A549 (cell line): ENCODE results near the gene PRADC1. TPM values are rescaled to one million over a fixed set of nuclear protein-coding genes. Genes with fewer than 3 reads are reported as not detected.
A peak's percentile ranks its signal among the peaks of the same experiment; 100 is the strongest.

Source experiments
- ATAC-seq, 2 experiments: fragments of 200-7000 bp in 1 of 2; fragments of >200 bp in 1 of 2; cut with Nextera tagmentation in 1 of 2; cut with Tn5 transposase in 1 of 2; 3 replicates each; pipeline versions ENCODE4 v1.8.0 to v1.9.1; 2018 to 2020; ENCODE audit warnings: mild to moderate bottlenecking in 1 of 2, moderate library complexity in 1 of 2
- CTCF ChIA-PET: fragments of 300-600 bp; sonication (Branson Sonifier 250); formaldehyde crosslinking; extraction: SDS; loops from one replicate; lab custom pipeline; 2021; ENCODE audit warnings: antibody characterized with exemption, inconsistent platforms; lab: Yijun Ruan, JAX
- POLR2A ChIA-PET: fragments of 350-600 bp; formaldehyde crosslinking; extraction: SDS; loops from one replicate; lab custom pipeline; 2021; ENCODE audit warnings: antibody characterized with exemption, inconsistent platforms; lab: Yijun Ruan, JAX
- DNase-seq, 2 experiments: peaks; one replicate each; pipeline versions ENCODE4 v3.0.0 to v3.0.0-alpha.2; 2011 to 2016; ENCODE audit warnings: low read depth in 1 of 2, low spot score in 1 of 2
- FAIRE-seq: peaks from 2 replicates; lab custom pipeline; 2011; peaks lifted over from hg19 to GRCh38; lab: Jason Lieb, UNC
- H3K27ac ChIP-seq, 2 experiments: fragments of >200 bp; sonication (Bioruptor Twin); formaldehyde crosslinking; 3 replicates each; pipeline ENCODE4 v1.5.1; 2016 to 2017
- H3K4me1 ChIP-seq: fragments of >200 bp; sonication (Bioruptor Twin); formaldehyde crosslinking; 3 replicates; pipeline ENCODE4 v1.6.1; 2016
- H3K4me2 ChIP-seq: fragments of >200 bp; sonication (Bioruptor Twin); formaldehyde crosslinking; 3 replicates; pipeline ENCODE4 v1.6.1; 2016
- H3K4me3 ChIP-seq: fragments of >200 bp; sonication (Bioruptor Twin); formaldehyde crosslinking; 3 replicates; pipeline ENCODE4 v1.5.1; 2016
- H3K9me3 ChIP-seq: fragments of >200 bp; sonication (Bioruptor Twin); formaldehyde crosslinking; 3 replicates; pipeline ENCODE4 v1.6.1; 2016
- BHLHE40 ChIP-seq: IDR thresholded peaks from 2 replicates; pipeline ENCODE4 v1.6.1; 2012; ENCODE audit warnings: low read depth, low read length, inconsistent platforms
- EP300 ChIP-seq, 2 experiments: fragments of >200 bp; sonication (Bioruptor Twin); formaldehyde crosslinking; IDR thresholded peaks; 2 replicates in 1 of 2; 3 replicates in 1 of 2; pipeline ENCODE4 v1.6.1; 2016 to 2017
- FOSL2 ChIP-seq, 2 experiments: fragments of 450-650 bp in 1 of 2; fragments of >200 bp in 1 of 2; sonication (Bioruptor Twin) in 1 of 2; formaldehyde crosslinking; IDR thresholded peaks; 2 replicates each; pipeline versions ENCODE4 v1.5.0 to v1.6.1; 2016 to 2020; ENCODE audit warnings: mild to moderate bottlenecking in 1 of 2, moderate library complexity in 1 of 2
- HOXB5 ChIP-seq: fragments of 250-450 bp; sonication (Bioruptor Pico); IDR thresholded peaks from 2 replicates; pipeline ENCODE4 v1.5.0; 2020; ENCODE audit warnings: mild to moderate bottlenecking, moderate library complexity
- JUNB ChIP-seq: fragments of >200 bp; sonication (Bioruptor Twin); formaldehyde crosslinking; IDR thresholded peaks from 2 replicates; pipeline ENCODE4 v1.6.1; 2016
- KDM1A ChIP-seq: fragments of 200-600 bp; sonication (generic); IDR thresholded peaks from 2 replicates; pipeline ENCODE4 v1.6.1; 2016; ENCODE audit warnings: low read depth, mild to moderate bottlenecking
- MAFK ChIP-seq: fragments of 450-650 bp; IDR thresholded peaks from 2 replicates; pipeline ENCODE4 v1.6.1; 2014; ENCODE audit not compliant: partially characterized antibody
- NFE2L2 ChIP-seq: fragments of 150-350 bp; conservative IDR thresholded peaks from 2 replicates; pipeline ENCODE4 v1.6.1; 2014; ENCODE audit warnings: low read length
- RAD21 ChIP-seq, 2 experiments: fragments of >200 bp in 1 of 2; sonication (Bioruptor Twin) in 1 of 2; formaldehyde crosslinking in 1 of 2; IDR thresholded peaks in 1 of 2; conservative IDR thresholded peaks in 1 of 2; 2 replicates in 1 of 2; 3 replicates in 1 of 2; pipeline ENCODE4 v1.6.1; 2012 to 2018; ENCODE audit warnings: inconsistent platforms in 1 of 2
- RARB ChIP-seq: fragments of 250-450 bp; sonication (Bioruptor Pico); IDR thresholded peaks from 2 replicates; pipeline ENCODE4 v1.8.0; 2021; ENCODE audit warnings: mild to moderate bottlenecking, moderate library complexity
- RCOR1 ChIP-seq: fragments of 150-350 bp; IDR thresholded peaks from 2 replicates; pipeline ENCODE4 v1.6.1; 2014; ENCODE audit warnings: antibody characterized with exemption, low read length, low read depth
- RFX5 ChIP-seq: fragments of 450-650 bp; IDR thresholded peaks from 2 replicates; pipeline ENCODE4 v1.7.1; 2014; ENCODE audit warnings: antibody characterized with exemption, mild to moderate bottlenecking, moderate library complexity
- RNF2 ChIP-seq: fragments of 200-600 bp; sonication (generic); IDR thresholded peaks from 2 replicates; pipeline ENCODE4 v1.6.1; 2016; ENCODE audit warnings: low read depth, mild to moderate bottlenecking, antibody characterized with exemption, moderate library complexity, borderline replicate concordance
- SMC3 ChIP-seq: fragments of >200 bp; sonication (Bioruptor Twin); formaldehyde crosslinking; IDR thresholded peaks from 3 replicates; pipeline ENCODE4 v1.6.1; 2018; ENCODE audit warnings: inconsistent platforms
- SREBF2 ChIP-seq: fragments of 450-650 bp; IDR thresholded peaks from 2 replicates; pipeline ENCODE4 v1.6.1; 2014; ENCODE audit warnings: mild to moderate bottlenecking, moderate library complexity
- ZC3H11A ChIP-seq: fragments of 450-650 bp; IDR thresholded peaks from 2 replicates; pipeline ENCODE4 v1.6.1; 2014; ENCODE audit warnings: antibody characterized with exemption, mild to moderate bottlenecking
- WGBS: methylation state at CpG from one replicate; pipeline ENCODE4 v1.1.6; 2017; ENCODE audit errors: missing lambda C conversion rate; 5-methylcytosine and 5-hydroxymethylcytosine counted together
- polyA plus RNA-seq, 4 experiments: library from polyadenylated mRNA; depleted of rRNA in 3 of 4; stranded (reverse); fragments of >200 nt; fragmentation: RNase III in 1 of 4; extraction: RNeasy Plus Mini Kit Qiagen cat#74134 plus additional on column Dnase treatment in 1 of 4; gene quantifications; 2 replicates in 3 of 4; 3 replicates in 1 of 4; pipeline ENCODE4 v1.2.3, GENCODE V29; 2011 to 2017
- TF ChIP-seq, protein P1 (sequence below): fragments of >200 bp; sonication (Bioruptor Twin); formaldehyde crosslinking; IDR thresholded peaks from 2 replicates; pipeline ENCODE4 v1.6.1; 2016
- TF ChIP-seq, protein P2 (sequence below): fragments of 450-650 bp; IDR thresholded peaks from 2 replicates; pipeline ENCODE4 v1.6.1; 2014; ENCODE audit warnings: antibody characterized with exemption
- TF ChIP-seq, protein P3 (sequence below): fragments of 200-600 bp; sonication (generic); IDR thresholded peaks from 2 replicates; pipeline ENCODE4 v1.6.1; 2016; ENCODE audit warnings: antibody characterized with exemption, mild to moderate bottlenecking, moderate library complexity
- TF ChIP-seq, protein P4 (sequence below): fragments of >200 bp; sonication (Bioruptor Twin); formaldehyde crosslinking; IDR thresholded peaks from 3 replicates; pipeline ENCODE4 v1.6.1; 2016
- TF ChIP-seq, protein P5 (sequence below): fragments of >200 bp; sonication (Bioruptor Twin); formaldehyde crosslinking; IDR thresholded peaks from 3 replicates; pipeline ENCODE4 v1.5.1; 2016

Gene PRADC1
- polyA plus RNA-seq, 2 of the 4 experiments (the other 2 are of a cell fraction), result 11.2 to 12.1 TPM

DNA sequence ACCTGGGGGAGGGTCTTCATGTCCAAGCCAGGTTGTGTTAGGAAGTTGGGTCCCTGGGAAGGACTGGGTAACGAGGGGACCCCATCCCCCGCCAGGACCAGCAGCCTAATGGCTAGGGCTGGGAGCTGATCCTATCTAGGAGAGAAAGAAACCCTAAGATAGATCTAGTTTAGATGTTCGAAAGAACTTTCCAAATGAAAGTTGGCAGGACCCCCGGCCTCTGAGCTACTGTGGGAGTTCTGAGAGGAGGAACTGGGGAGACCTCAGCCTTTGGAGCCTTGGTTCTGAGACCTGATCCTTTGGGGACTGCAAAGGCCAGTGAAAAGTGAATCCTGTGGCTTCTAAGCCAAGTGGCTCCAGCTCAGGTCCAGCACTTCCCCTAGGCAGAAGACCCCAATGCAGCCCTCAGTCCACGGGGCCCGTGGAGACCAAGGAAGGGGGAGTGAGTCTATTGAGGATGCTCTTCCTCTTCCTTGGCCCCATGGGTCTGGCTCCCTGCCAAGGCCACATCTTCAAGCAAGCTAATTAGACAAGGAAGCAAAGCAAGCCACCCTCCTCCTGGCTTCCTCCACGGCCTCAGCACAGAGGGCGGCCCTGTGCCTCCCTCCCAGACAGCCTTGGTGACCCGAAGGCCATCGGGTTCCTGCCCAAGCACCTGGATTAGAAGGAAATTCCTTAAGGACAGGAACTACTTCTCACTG is 24.5 kb upstream of the PRADC1 start:
- FAIRE-seq (no peak), DNase-seq (no peak), ATAC-seq (no peak)
- WGBS, result 80% methylated on average over 10 of the region's 10 CpGs
- no peak overlapping the region for H3K4me3 ChIP-seq
- no peak overlapping the region for H3K27ac ChIP-seq
- H3K4me2 ChIP-seq, result no peak overlapping the region
- ChIA-PET CTCF (interaction anchor here (0.8 to 4.8 kb wide), 11 partner anchors 9 to 172 kb away, joined by 3 to 50 read pairs (median 6); partner anchors contain the start of genes EGR4 and PRADC1), POLR2A (interaction anchor here (1.4 to 2.1 kb wide), 2 partner anchors 13 to 24 kb away, joined by 5 to 8 read pairs; partner anchors contain the start of genes CCT7 and PRADC1)
- no peaks in the 10 kb centered on the region for H3K9me3 ChIP-seq
- H3K4me1 ChIP-seq, result no peaks in the 10 kb centered on the region
- TF ChIP-seq SREBF2 (no peak), RARB (CRISPR knock-in tag) (no peak), HOXB5 (CRISPR knock-in tag) (no peak), MAFK (no peak), EP300 (IDR thresholded peaks at IDR 0.05) (no peak), JUNB (no peak)
- TF ChIP-seq, protein P1, sequence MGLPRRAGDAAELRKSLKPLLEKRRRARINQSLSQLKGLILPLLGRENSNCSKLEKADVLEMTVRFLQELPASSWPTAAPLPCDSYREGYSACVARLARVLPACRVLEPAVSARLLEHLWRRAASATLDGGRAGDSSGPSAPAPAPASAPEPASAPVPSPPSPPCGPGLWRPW, result no peak
- TF ChIP-seq, all 56 proteins: peak for 0

DNA sequence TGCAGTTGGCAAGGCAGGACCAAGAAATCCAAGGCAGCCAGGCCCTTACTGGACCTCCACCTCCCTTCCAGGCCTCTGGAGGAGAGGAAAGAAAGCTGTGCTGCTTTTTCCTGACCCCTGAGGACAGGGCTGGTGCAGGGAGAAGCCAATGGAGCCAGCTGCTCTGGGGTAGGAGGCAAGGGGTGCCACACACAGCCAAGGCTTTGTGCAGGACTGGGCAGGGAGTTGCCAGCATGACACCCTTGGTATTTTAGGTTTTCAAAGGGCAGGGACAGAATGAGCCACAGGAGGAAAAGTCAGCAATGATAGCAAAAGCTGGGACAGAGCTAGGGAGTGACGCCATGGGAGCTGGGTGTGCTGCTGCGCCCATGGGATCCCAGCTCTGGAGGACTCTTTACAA is 24.0 kb upstream of the PRADC1 start:
- POLR2A ChIA-PET, result interaction anchor here (1.4 to 2.1 kb wide), 2 partner anchors 12 to 24 kb away, joined by 5 to 8 read pairs; partner anchors contain the start of genes CCT7 and PRADC1
- DNase-seq, result no peak
- Histone ChIP-seq H3K4me2 (no peak overlapping the region), H3K4me1 (no peaks in the 10 kb centered on the region)
- TF ChIP-seq NFE2L2, result no peak
- no peak for TF ChIP-seq RNF2
- no peak for TF ChIP-seq SMC3
- no peak for TF ChIP-seq BHLHE40
- no peak for TF ChIP-seq RFX5
- TF ChIP-seq, protein P2, sequence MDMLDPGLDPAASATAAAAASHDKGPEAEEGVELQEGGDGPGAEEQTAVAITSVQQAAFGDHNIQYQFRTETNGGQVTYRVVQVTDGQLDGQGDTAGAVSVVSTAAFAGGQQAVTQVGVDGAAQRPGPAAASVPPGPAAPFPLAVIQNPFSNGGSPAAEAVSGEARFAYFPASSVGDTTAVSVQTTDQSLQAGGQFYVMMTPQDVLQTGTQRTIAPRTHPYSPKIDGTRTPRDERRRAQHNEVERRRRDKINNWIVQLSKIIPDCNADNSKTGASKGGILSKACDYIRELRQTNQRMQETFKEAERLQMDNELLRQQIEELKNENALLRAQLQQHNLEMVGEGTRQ, result no peak
- TF ChIP-seq ZC3H11A, result no peak
- TF ChIP-seq, protein P3, sequence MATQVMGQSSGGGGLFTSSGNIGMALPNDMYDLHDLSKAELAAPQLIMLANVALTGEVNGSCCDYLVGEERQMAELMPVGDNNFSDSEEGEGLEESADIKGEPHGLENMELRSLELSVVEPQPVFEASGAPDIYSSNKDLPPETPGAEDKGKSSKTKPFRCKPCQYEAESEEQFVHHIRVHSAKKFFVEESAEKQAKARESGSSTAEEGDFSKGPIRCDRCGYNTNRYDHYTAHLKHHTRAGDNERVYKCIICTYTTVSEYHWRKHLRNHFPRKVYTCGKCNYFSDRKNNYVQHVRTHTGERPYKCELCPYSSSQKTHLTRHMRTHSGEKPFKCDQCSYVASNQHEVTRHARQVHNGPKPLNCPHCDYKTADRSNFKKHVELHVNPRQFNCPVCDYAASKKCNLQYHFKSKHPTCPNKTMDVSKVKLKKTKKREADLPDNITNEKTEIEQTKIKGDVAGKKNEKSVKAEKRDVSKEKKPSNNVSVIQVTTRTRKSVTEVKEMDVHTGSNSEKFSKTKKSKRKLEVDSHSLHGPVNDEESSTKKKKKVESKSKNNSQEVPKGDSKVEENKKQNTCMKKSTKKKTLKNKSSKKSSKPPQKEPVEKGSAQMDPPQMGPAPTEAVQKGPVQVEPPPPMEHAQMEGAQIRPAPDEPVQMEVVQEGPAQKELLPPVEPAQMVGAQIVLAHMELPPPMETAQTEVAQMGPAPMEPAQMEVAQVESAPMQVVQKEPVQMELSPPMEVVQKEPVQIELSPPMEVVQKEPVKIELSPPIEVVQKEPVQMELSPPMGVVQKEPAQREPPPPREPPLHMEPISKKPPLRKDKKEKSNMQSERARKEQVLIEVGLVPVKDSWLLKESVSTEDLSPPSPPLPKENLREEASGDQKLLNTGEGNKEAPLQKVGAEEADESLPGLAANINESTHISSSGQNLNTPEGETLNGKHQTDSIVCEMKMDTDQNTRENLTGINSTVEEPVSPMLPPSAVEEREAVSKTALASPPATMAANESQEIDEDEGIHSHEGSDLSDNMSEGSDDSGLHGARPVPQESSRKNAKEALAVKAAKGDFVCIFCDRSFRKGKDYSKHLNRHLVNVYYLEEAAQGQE, result no peak
- no peak for TF ChIP-seq HOXB5 (CRISPR knock-in tag)
- no peak for TF ChIP-seq RAD21 (conservative IDR thresholded peaks at IDR 0.05 in 1 of 2, IDR thresholded peaks at IDR 0.05 in 1 of 2)
- TF ChIP-seq, protein P4, sequence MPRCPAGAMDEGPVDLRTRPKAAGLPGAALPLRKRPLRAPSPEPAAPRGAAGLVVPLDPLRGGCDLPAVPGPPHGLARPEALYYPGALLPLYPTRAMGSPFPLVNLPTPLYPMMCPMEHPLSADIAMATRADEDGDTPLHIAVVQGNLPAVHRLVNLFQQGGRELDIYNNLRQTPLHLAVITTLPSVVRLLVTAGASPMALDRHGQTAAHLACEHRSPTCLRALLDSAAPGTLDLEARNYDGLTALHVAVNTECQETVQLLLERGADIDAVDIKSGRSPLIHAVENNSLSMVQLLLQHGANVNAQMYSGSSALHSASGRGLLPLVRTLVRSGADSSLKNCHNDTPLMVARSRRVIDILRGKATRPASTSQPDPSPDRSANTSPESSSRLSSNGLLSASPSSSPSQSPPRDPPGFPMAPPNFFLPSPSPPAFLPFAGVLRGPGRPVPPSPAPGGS, result no peak
- TF ChIP-seq RARB (CRISPR knock-in tag), result no peak
- TF ChIP-seq RCOR1, result no peak
- no peak for TF ChIP-seq KDM1A
- TF ChIP-seq FOSL2 (IDR thresholded peaks at IDR 0.05), result no peak
- TF ChIP-seq FOSL2 (CRISPR knock-in tag; IDR thresholded peaks at IDR 0.05), result no peak
- TF ChIP-seq, protein P5, sequence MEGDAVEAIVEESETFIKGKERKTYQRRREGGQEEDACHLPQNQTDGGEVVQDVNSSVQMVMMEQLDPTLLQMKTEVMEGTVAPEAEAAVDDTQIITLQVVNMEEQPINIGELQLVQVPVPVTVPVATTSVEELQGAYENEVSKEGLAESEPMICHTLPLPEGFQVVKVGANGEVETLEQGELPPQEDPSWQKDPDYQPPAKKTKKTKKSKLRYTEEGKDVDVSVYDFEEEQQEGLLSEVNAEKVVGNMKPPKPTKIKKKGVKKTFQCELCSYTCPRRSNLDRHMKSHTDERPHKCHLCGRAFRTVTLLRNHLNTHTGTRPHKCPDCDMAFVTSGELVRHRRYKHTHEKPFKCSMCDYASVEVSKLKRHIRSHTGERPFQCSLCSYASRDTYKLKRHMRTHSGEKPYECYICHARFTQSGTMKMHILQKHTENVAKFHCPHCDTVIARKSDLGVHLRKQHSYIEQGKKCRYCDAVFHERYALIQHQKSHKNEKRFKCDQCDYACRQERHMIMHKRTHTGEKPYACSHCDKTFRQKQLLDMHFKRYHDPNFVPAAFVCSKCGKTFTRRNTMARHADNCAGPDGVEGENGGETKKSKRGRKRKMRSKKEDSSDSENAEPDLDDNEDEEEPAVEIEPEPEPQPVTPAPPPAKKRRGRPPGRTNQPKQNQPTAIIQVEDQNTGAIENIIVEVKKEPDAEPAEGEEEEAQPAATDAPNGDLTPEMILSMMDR, result no peak
- TF ChIP-seq, all 56 proteins: peak for 0
- no peak for FAIRE-seq
- Histone ChIP-seq H3K4me3 (no peak overlapping the region), H3K9me3 (no peaks in the 10 kb centered on the region), H3K27ac (no peak overlapping the region)
- 94% methylated on average over 2 of the region's 2 CpGs for WGBS
- CTCF ChIA-PET, result interaction anchor here (1.1 to 4.8 kb wide), 11 partner anchors 8 to 171 kb away, joined by 3 to 50 read pairs (median 6); partner anchors contain the start of gene EGR4
- peak; percentile 0 to 5; a peak in 3 of 6 replicates for ATAC-seq
